MM.1S (cell line): ENCODE results near the gene ZNF747.

Experiments used
- CTCF ChIP-seq: fragments of 300-600 bp; sonication (generic); IDR thresholded peaks from 2 replicates; pipeline ENCODE4 v1.5.1; 2016; ENCODE audit warnings: antibody characterized with exemption, low read length, mixed read lengths
- EZH2 ChIP-seq: fragments of 300-600 bp; sonication (generic); optimal IDR thresholded peaks from 2 replicates; pipeline ENCODE3; 2017; ENCODE audit warnings: low read depth, mild to moderate bottlenecking, antibody characterized with exemption, low read length, mixed read lengths
- EZH2phosphoT487 ChIP-seq: fragments of 300-600 bp; sonication (generic); IDR thresholded peaks from 2 replicates; pipeline ENCODE4 v1.6.1; 2018; ENCODE audit warnings: antibody characterized with exemption, low read length

GRCh38 chr16:30551781-30552180, 17.1 kb upstream of the ZNF747 start:
- TF ChIP-seq CTCF, result no peak
- TF ChIP-seq EZH2, result no peak
- no peak for TF ChIP-seq EZH2phosphoT487
